GM12878 (cell line): ENCODE results near the gene TBC1D8. TPM values are rescaled to one million over a fixed set of nuclear protein-coding genes. Genes with fewer than 3 reads are reported as not detected.

Experiments used
- ATAC-seq: fragments of 200-7000 bp; cut with Tn5 transposase; 3 replicates; pipeline ENCODE4 v1.9.1; 2020; ENCODE audit warnings: mild to moderate bottlenecking, moderate library complexity
- BruUV-seq: library from RNA; stranded (reverse); fragments of 400-500 nt; replicated peaks from 2 replicates; lab custom pipeline; 2021; lab: Mats Ljungman, UMichigan
- CTCF ChIA-PET: fragments of 300-600 bp; sonication (Branson Sonifier 250); formaldehyde crosslinking; extraction: SDS; loops from one replicate; lab custom pipeline; 2021; ENCODE audit warnings: inconsistent platforms; lab: Yijun Ruan, JAX
- POLR2A ChIA-PET: fragments of 350-600 bp; formaldehyde crosslinking; extraction: SDS; loops from one replicate; lab custom pipeline; 2021; ENCODE audit warnings: inconsistent platforms; lab: Charles Lee
- RAD21 ChIA-PET: fragments of 300-600 bp; sonication (Branson Sonifier 250); formaldehyde crosslinking; loops from one replicate; lab custom pipeline; 2023; ENCODE audit warnings: antibody characterized with exemption; ENCODE audit not compliant: unreplicated experiment; lab: Charles Lee
- SMC1A ChIA-PET: fragments of 300-600 bp; sonication (Branson Sonifier 250); formaldehyde crosslinking; loops from one replicate; lab custom pipeline; 2023; ENCODE audit not compliant: unreplicated experiment, uncharacterized antibody; lab: Charles Lee
- DNase-seq: peaks from one replicate; pipeline ENCODE4 v3.0.0-alpha.2; 2011; ENCODE audit warnings: low read depth, low spot score
- FAIRE-seq: peaks from 3 replicates; lab custom pipeline; 2011; peaks lifted over from hg19 to GRCh38; lab: Jason Lieb, UNC
- H2AFZ ChIP-seq: 2 replicates; pipeline ENCODE4 v1.6.0; 2011; ENCODE audit warnings: low read depth, low read length, control low read depth; ENCODE audit not compliant: control insufficient read depth
- H3K27ac ChIP-seq: 2 replicates; pipeline ENCODE4 v1.5.1; 2011; ENCODE audit warnings: control low read depth; ENCODE audit not compliant: control insufficient read depth, insufficient read depth
- H3K27me3 ChIP-seq, 2 experiments: replicated peaks in 1 of 2; 2 replicates each; pipeline versions ENCODE4 v1.6.0 to v1.6.1; 2011; ENCODE audit warnings: low read length in 1 of 2; ENCODE audit not compliant: control insufficient read depth in 2 of 2, insufficient read depth in 2 of 2
- H3K36me3 ChIP-seq, 2 experiments: 2 replicates each; pipeline ENCODE4 v1.5.1; 2011; ENCODE audit warnings: low read length in 1 of 2; ENCODE audit not compliant: control insufficient read depth in 2 of 2, insufficient read depth in 2 of 2
- H3K4me1 ChIP-seq: 2 replicates; pipeline ENCODE4 v1.6.1; 2011; ENCODE audit warnings: mild to moderate bottlenecking, low read length, moderate library complexity, mixed read lengths; ENCODE audit not compliant: control insufficient read depth, insufficient read depth
- H3K4me2 ChIP-seq: 2 replicates; pipeline ENCODE4 v1.6.0; 2011; ENCODE audit warnings: control low read depth; ENCODE audit not compliant: control insufficient read depth, insufficient read depth
- H3K4me3 ChIP-seq: fragments of 200-600 bp; sonication (generic); 2 replicates; pipeline ENCODE4 v1.5.1; 2016
- H3K79me2 ChIP-seq: 2 replicates; pipeline ENCODE4 v1.6.0; 2011; ENCODE audit warnings: low read length; ENCODE audit not compliant: control insufficient read depth, insufficient read depth
- H3K9ac ChIP-seq: 2 replicates; pipeline ENCODE4 v1.8.0; 2011; ENCODE audit warnings: low read length, control low read depth, mixed read lengths; ENCODE audit not compliant: control insufficient read depth, insufficient read depth
- H3K9me3 ChIP-seq: replicated peaks from 3 replicates; pipeline ENCODE4 v1.5.1; 2011; ENCODE audit warnings: mild to moderate bottlenecking, low read length; ENCODE audit not compliant: control insufficient read depth, insufficient read depth
- H4K20me1 ChIP-seq: 2 replicates; pipeline ENCODE4 v1.6.0; 2011; ENCODE audit not compliant: control insufficient read depth, insufficient read depth
- BCLAF1 ChIP-seq: fragments of 450-650 bp; IDR thresholded peaks from 2 replicates; pipeline ENCODE4 v1.6.1; 2017; ENCODE audit warnings: antibody characterized with exemption, mild to moderate bottlenecking, moderate library complexity
- CHD4 ChIP-seq: fragments of 200-600 bp; sonication (generic); IDR thresholded peaks from 2 replicates; pipeline ENCODE4 v1.6.1; 2016; ENCODE audit warnings: mild to moderate bottlenecking
- ETV6 ChIP-seq, 2 experiments: fragments of 450-650 bp in 1 of 2; IDR thresholded peaks in 1 of 2; conservative IDR thresholded peaks in 1 of 2; 2 replicates each; pipeline ENCODE4 v1.6.1; 2014; ENCODE audit warnings: antibody characterized with exemption in 1 of 2, borderline replicate concordance in 1 of 2, low read depth in 1 of 2, mild to moderate bottlenecking in 1 of 2, moderate library complexity in 1 of 2
- MEF2A ChIP-seq: IDR thresholded peaks from 2 replicates; pipeline ENCODE4 v1.6.1; 2011; ENCODE audit warnings: low read depth, mild to moderate bottlenecking, low read length, moderate library complexity; ENCODE audit not compliant: insufficient read depth
- NR2C2 ChIP-seq: IDR thresholded peaks from 2 replicates; pipeline ENCODE4 v1.6.1; 2011; ENCODE audit warnings: borderline replicate concordance, low read depth; ENCODE audit not compliant: control insufficient read depth, insufficient read length
- PKNOX1 ChIP-seq: fragments of 450-650 bp; IDR thresholded peaks from 2 replicates; pipeline ENCODE4 v1.6.1; 2016; ENCODE audit warnings: mild to moderate bottlenecking
- SMAD5 ChIP-seq: IDR thresholded peaks from 2 replicates; pipeline ENCODE4 v1.6.1; 2016; ENCODE audit warnings: antibody characterized with exemption, low read depth
- ZBTB4 ChIP-seq: fragments of 450-650 bp; formaldehyde crosslinking; IDR thresholded peaks from 2 replicates; pipeline ENCODE4 v1.4.0; 2022; ENCODE audit warnings: mild to moderate bottlenecking, moderate library complexity
- ZSCAN29 ChIP-seq: fragments of 450-650 bp; IDR thresholded peaks from 2 replicates; pipeline ENCODE4 v1.6.1; 2017; ENCODE audit warnings: mild to moderate bottlenecking, moderate library complexity
- WGBS: methylation state at CpG from one replicate; pipeline ENCODE4 v1.1.6; 2016; ENCODE audit warnings: low lambda C conversion rate; ENCODE audit not compliant: insufficient replicate concordance, insufficient coverage; ENCODE audit errors: missing lambda C conversion rate; 5-methylcytosine and 5-hydroxymethylcytosine counted together
- in situ Hi-C: fragments of 300-500 bp; cut with MboI; formaldehyde crosslinking; loops from 9 replicates; pipeline ENCODE4 v1.14.3; 2018; ENCODE audit warnings: mixed read lengths
- intact Hi-C: fragments of 100-400 bp; cut with micrococcal nuclease; formaldehyde crosslinking; loops from one replicate; pipeline ENCODE4 v1.14.2; 2022; ENCODE audit not compliant: unreplicated experiment
- polyA plus RNA-seq, 11 experiments: library from polyadenylated mRNA; depleted of rRNA in 4 of 11; unstranded in 6 of 11; stranded (reverse) in 5 of 11; fragments of >200 nt; fragmentation: Nextera tagmentation in 4 of 11; fragmentation: Illumina TruSeq in 1 of 11; extraction: Ambion mirVana in 4 of 11; extraction: Trizol in 1 of 11; gene quantifications; 1 replicate in 1 of 11; 2 replicates in 10 of 11; pipeline versions ENCODE4 v1.2.1 to v1.2.3, GENCODE V29; 2011 to 2016; ENCODE audit warnings: inconsistent platforms in 2 of 11, missing spikeins in 2 of 11, low read depth in 1 of 11
- total RNA-seq, 4 experiments: library from RNA; depleted of rRNA in 3 of 4; stranded (reverse); fragments of >200 nt in 3 of 4; fragmentation: Illumina TruSeq in 1 of 4; extraction: Trizol in 1 of 4; gene quantifications; 2 replicates each; pipeline versions ENCODE4 v1.2.1 to v1.2.3, GENCODE V29; 2013 to 2021

Gene TBC1D8
- total and polyA plus RNA-seq, 10 of the 15 experiments (the other 5 are each of a cell fraction or from before 2014, with no cell fraction given) = 0.80 to 4.9 (median 4.4) TPM

- no peak for FAIRE-seq
- intact Hi-C loops = no loop called here
- Histone ChIP-seq H3K9ac (no peak overlapping the region), H3K36me3 (no peaks in the 10 kb centered on the region), H3K4me3 (no peak overlapping the region), H3K27ac (no peak overlapping the region), H2AFZ (no peak overlapping the region), H3K79me2 (no peaks in the 10 kb centered on the region; the same call in none of the 2 replicates), H3K4me2 (no peak overlapping the region), H3K4me1 (no peaks in the 10 kb centered on the region), H4K20me1 (no peaks in the 10 kb centered on the region), H3K9me3 (no peaks in the 10 kb centered on the region; the same call in 2 of the 3 replicates), H3K27me3 (no peaks in the 10 kb centered on the region)
- in situ Hi-C loops = no loop called here
- ChIA-PET SMC1A (interaction anchor here (1.3 kb wide), 1 partner anchor 9 kb away, joined by 3 read pairs; no protein-coding TSS in a partner anchor), RAD21 (interaction anchor here (1.5 kb wide), 1 partner anchor 12 kb away, joined by 6 read pairs; no protein-coding TSS in a partner anchor), POLR2A (interaction anchor here (0.5 to 1.1 kb wide), 2 partner anchors 9 to 24 kb away, joined by 3 to 7 read pairs; no protein-coding TSS in a partner anchor), CTCF (no interaction called here)
- no peak for DNase-seq
- ATAC-seq = no peak
- WGBS = 73% methylated on average over 7 of the region's 7 CpGs
- BruUV-seq = no TSS peak
- TF ChIP-seq PKNOX1 (no peak), MEF2A (no peak), ZSCAN29 (no peak), ETV6 (conservative IDR thresholded peaks at IDR 0.05 in 1 of 2, IDR thresholded peaks at IDR 0.05 in 1 of 2; ENCODE audit: borderline replicate concordance in 1 of 2, low read depth in 1 of 2) (no peak), SMAD5 (no peak), ZBTB4 (no peak), BCLAF1 (no peak), CHD4 (no peak), NR2C2 (no peak)
Measured at GRCh38 chr2:101140978-101141655, 10.1 kb downstream of the TBC1D8 start.
